ENCODE data around the gene MAPK1. TPM values are rescaled to one million over a fixed set of nuclear protein-coding genes. Genes with fewer than 3 reads are reported as not detected.
"Not testable (repeated sequence)": the region's sequence is repeated elsewhere in the genome, so short reads cannot be mapped to it uniquely, and the experiment has no call there.

The MAPK1 gene
- total RNA-seq, 2 experiments from 2014 or later, result 74.0 to 82.6 TPM

- H3K27ac Mint-ChIP-seq, CTCF ChIA-PET: not testable (repeated sequence)
These were observed 28.2 kb downstream of the MAPK1 start for GRCh38 chr22:21839104-21839764.

GRCh38 chr22:21837248-21837979, 30.0 kb downstream of the MAPK1 start:
- Mint-ChIP-seq H3K9me3 (no peaks in the 10 kb centered on the region), H3K27me3 (ENCODE audit: low read depth) (no peaks in the 10 kb centered on the region), H3K4me3 (no peak overlapping the region), H3K27ac (no peak overlapping the region), H3K4me1 (ENCODE audit: low read depth) (peaks cover 43% of the 10 kb centered on the region), H3K36me3 (ENCODE audit: low read depth) (peaks cover 2% of the 10 kb centered on the region)
- CTCF ChIA-PET, result interaction anchor here (0.5 kb wide), 1 partner anchor 255 kb away, joined by 3 read pairs; no protein-coding TSS in a partner anchor
- intact Hi-C loops (cut with micrococcal nuclease), result no loop called here
- DNase-seq, result no peak

More at GRCh38 chr22:21839104-21839764, 28.2 kb downstream of the MAPK1 start:
- peaks cover 42% of the 10 kb centered on the region for H3K4me1 Mint-ChIP-seq (ENCODE audit: low read depth)
- DNase-seq; intact Hi-C loops (cut with micrococcal nuclease); H3K27me3 Mint-ChIP-seq (ENCODE audit: low read depth); H3K4me3 Mint-ChIP-seq; H3K9me3 Mint-ChIP-seq; H3K36me3 Mint-ChIP-seq (ENCODE audit: low read depth): not testable (repeated sequence)

GRCh38 chr22:21836486-21836885, 31.0 kb downstream of the MAPK1 start:
- DNase-seq; H3K4me3 Mint-ChIP-seq; H3K27ac Mint-ChIP-seq; CTCF ChIA-PET; H3K27me3 Mint-ChIP-seq (ENCODE audit: low read depth); H3K9me3 Mint-ChIP-seq; H3K36me3 Mint-ChIP-seq (ENCODE audit: low read depth); intact Hi-C loops (cut with micrococcal nuclease): not testable (repeated sequence)
- peaks cover 49% of the 10 kb centered on the region for H3K4me1 Mint-ChIP-seq (ENCODE audit: low read depth)

GRCh38 chr22:21835378-21835777, 32.1 kb downstream of the MAPK1 start:
- Mint-ChIP-seq H3K27ac (no peak overlapping the region), H3K27me3 (ENCODE audit: low read depth) (no peaks in the 10 kb centered on the region), H3K9me3 (no peaks in the 10 kb centered on the region), H3K36me3 (ENCODE audit: low read depth) (no peaks in the 10 kb centered on the region), H3K4me3 (no peak overlapping the region), H3K4me1 (ENCODE audit: low read depth) (peaks cover 55% of the 10 kb centered on the region)
- CTCF ChIA-PET, result interaction anchor here (0.6 to 0.7 kb wide), 2 partner anchors 137 to 1684 kb away, joined by 4 to 5 read pairs; no protein-coding TSS in a partner anchor
- intact Hi-C loops (cut with micrococcal nuclease), result no loop called here
- no peak for DNase-seq

GRCh38 chr22:21834869-21835268, 32.6 kb downstream of the MAPK1 start:
- intact Hi-C loops (cut with micrococcal nuclease), result no loop called here
- H3K27ac Mint-ChIP-seq, result no peak overlapping the region
- CTCF ChIA-PET, result no interaction called here

GRCh38 chr22:21832291-21833290, 34.9 kb downstream of the MAPK1 start:
- no peak overlapping the region for H3K27ac Mint-ChIP-seq
- H3K4me3 Mint-ChIP-seq, result no peak overlapping the region
- H3K9me3 Mint-ChIP-seq, result no peaks in the 10 kb centered on the region
- H3K36me3 Mint-ChIP-seq (ENCODE audit: low read depth), result no peaks in the 10 kb centered on the region
- H3K27me3 Mint-ChIP-seq (ENCODE audit: low read depth), result no peaks in the 10 kb centered on the region
- CTCF ChIA-PET, result interaction anchor here (1.0 kb wide), 1 partner anchor 12 kb away, joined by 3 read pairs; no protein-coding TSS in a partner anchor
- peaks cover 67% of the 10 kb centered on the region for H3K4me1 Mint-ChIP-seq (ENCODE audit: low read depth)
- DNase-seq, result no peak
- intact Hi-C loops (cut with micrococcal nuclease), result no loop called here

More at GRCh38 chr22:21834869-21835268, 32.6 kb downstream of the MAPK1 start:
- DNase-seq, result no peak
- Mint-ChIP-seq H3K9me3 (no peaks in the 10 kb centered on the region), H3K4me1 (ENCODE audit: low read depth) (peaks cover 58% of the 10 kb centered on the region), H3K27me3 (ENCODE audit: low read depth) (no peaks in the 10 kb centered on the region), H3K4me3 (no peak overlapping the region), H3K36me3 (ENCODE audit: low read depth) (no peaks in the 10 kb centered on the region)

- H3K27ac Mint-ChIP-seq, result no peak overlapping the region
- CTCF ChIA-PET, result no interaction called here
- peaks cover 69% of the 10 kb centered on the region for H3K4me1 Mint-ChIP-seq (ENCODE audit: low read depth)
- H3K9me3 Mint-ChIP-seq, result no peaks in the 10 kb centered on the region
- H3K4me3 Mint-ChIP-seq, result no peak overlapping the region
- intact Hi-C loops (cut with micrococcal nuclease), result no loop called here
- no peaks in the 10 kb centered on the region for H3K27me3 Mint-ChIP-seq (ENCODE audit: low read depth)
- DNase-seq, result no peak
- no peaks in the 10 kb centered on the region for H3K36me3 Mint-ChIP-seq (ENCODE audit: low read depth)
These were observed 37.9 kb downstream of the MAPK1 start for GRCh38 chr22:21829523-21829922.

GRCh38 chr22:21828268-21828638, 39.2 kb downstream of the MAPK1 start:
- no peaks in the 10 kb centered on the region for H3K36me3 Mint-ChIP-seq (ENCODE audit: low read depth)
- CTCF ChIA-PET, result no interaction called here
- intact Hi-C loops (cut with micrococcal nuclease), result no loop called here
- no peaks in the 10 kb centered on the region for H3K9me3 Mint-ChIP-seq
- H3K27me3 Mint-ChIP-seq (ENCODE audit: low read depth), result no peaks in the 10 kb centered on the region
- H3K4me1 Mint-ChIP-seq (ENCODE audit: low read depth), result peaks cover 77% of the 10 kb centered on the region
- no peak for DNase-seq
- H3K4me3 Mint-ChIP-seq, result no peak overlapping the region
- H3K27ac Mint-ChIP-seq, result no peak overlapping the region

- CTCF ChIA-PET, result no interaction called here
These were observed 39.7 kb downstream of the MAPK1 start for GRCh38 chr22:21827628-21828267.

GRCh38 chr22:21826204-21826603, 41.2 kb downstream of the MAPK1 start:
- no peak for DNase-seq
- CTCF ChIA-PET, result interaction anchor here (0.6 kb wide), 1 partner anchor 72 kb away, joined by 3 read pairs; no protein-coding TSS in a partner anchor
- intact Hi-C loops (cut with micrococcal nuclease), result no loop called here
- H3K27me3 Mint-ChIP-seq (ENCODE audit: low read depth), result no peaks in the 10 kb centered on the region
- H3K9me3 Mint-ChIP-seq, result no peaks in the 10 kb centered on the region
- no peak overlapping the region for H3K4me3 Mint-ChIP-seq
- peaks cover 70% of the 10 kb centered on the region for H3K4me1 Mint-ChIP-seq (ENCODE audit: low read depth)
- H3K27ac Mint-ChIP-seq, result no peak overlapping the region
- peaks cover 1% of the 10 kb centered on the region for H3K36me3 Mint-ChIP-seq (ENCODE audit: low read depth)

More at GRCh38 chr22:21827628-21828267, 39.7 kb downstream of the MAPK1 start:
- no peak overlapping the region for H3K27ac Mint-ChIP-seq
- H3K4me3 Mint-ChIP-seq, result no peak overlapping the region
- no peaks in the 10 kb centered on the region for H3K36me3 Mint-ChIP-seq (ENCODE audit: low read depth)
- H3K4me1 Mint-ChIP-seq (ENCODE audit: low read depth), result peaks cover 75% of the 10 kb centered on the region
- H3K27me3 Mint-ChIP-seq (ENCODE audit: low read depth), result no peaks in the 10 kb centered on the region
- H3K9me3 Mint-ChIP-seq, result no peaks in the 10 kb centered on the region
- intact Hi-C loops (cut with micrococcal nuclease), result no loop called here
- no peak for DNase-seq

- H3K4me1 Mint-ChIP-seq (ENCODE audit: low read depth), result peaks cover 70% of the 10 kb centered on the region
- H3K9me3 Mint-ChIP-seq; H3K27me3 Mint-ChIP-seq (ENCODE audit: low read depth); DNase-seq; intact Hi-C loops (cut with micrococcal nuclease); H3K27ac Mint-ChIP-seq; CTCF ChIA-PET; H3K36me3 Mint-ChIP-seq (ENCODE audit: low read depth); H3K4me3 Mint-ChIP-seq: not testable (repeated sequence)
These were observed 42.5 kb downstream of the MAPK1 start for GRCh38 chr22:21824962-21825361.
